H54 (cell line): ENCODE measurements around the gene SERPINE2.

Experiments used
- DNase-seq: peaks from one replicate; pipeline ENCODE4 v3.0.0; 2011; ENCODE audit warnings: low spot score, mixed read lengths; ENCODE audit not compliant: insufficient read length
- FAIRE-seq: peaks from 3 replicates; lab custom pipeline; 2011; peaks lifted over from hg19 to GRCh38; lab: Jason Lieb, UNC
- POLR2A ChIP-seq: IDR thresholded peaks from 2 replicates; pipeline ENCODE4 v1.6.1; 2011; ENCODE audit warnings: low read depth, mild to moderate bottlenecking, low read length

SERPINE2 gene

GRCh38 chr2:224036731-224037361 is 2.2 kb downstream of the SERPINE2 start:
- DNase-seq (peak; percentile 57), FAIRE-seq (no peak)
- no peak for TF ChIP-seq POLR2A

- DNase-seq (no peak), FAIRE-seq (no peak)
- no peak for TF ChIP-seq POLR2A
Measured at GRCh38 chr2:224034017-224034416, 5.1 kb downstream of the SERPINE2 start.

GRCh38 chr2:224033601-224034000 is 5.5 kb downstream of the SERPINE2 start:
- no peak for FAIRE-seq
- DNase-seq: no peak
- no peak for TF ChIP-seq POLR2A

- DNase-seq: no peak
- no peak for FAIRE-seq
- TF ChIP-seq POLR2A: no peak
Measured at GRCh38 chr2:224032283-224032682, 6.8 kb downstream of the SERPINE2 start.

- DNase-seq (no peak), FAIRE-seq (no peak)
- no peak for TF ChIP-seq POLR2A
Measured at GRCh38 chr2:224031358-224031970, 7.6 kb downstream of the SERPINE2 start.

GRCh38 chr2:224030786-224031185 is 8.3 kb downstream of the SERPINE2 start:
- no peak for DNase-seq
- no peak for FAIRE-seq
- TF ChIP-seq POLR2A: no peak

- FAIRE-seq: no peak
- DNase-seq: no peak
- no peak for TF ChIP-seq POLR2A
Measured at GRCh38 chr2:224029876-224030275, 9.2 kb downstream of the SERPINE2 start.

GRCh38 chr2:224027931-224028330 is 11.2 kb downstream of the SERPINE2 start:
- FAIRE-seq: no peak
- DNase-seq: no peak
- no peak for TF ChIP-seq POLR2A

GRCh38 chr2:224027070-224027469 is 12.0 kb downstream of the SERPINE2 start:
- no peak for DNase-seq
- FAIRE-seq: no peak
- no peak for TF ChIP-seq POLR2A

- FAIRE-seq (no peak), DNase-seq (no peak)
- no peak for TF ChIP-seq POLR2A
Measured at GRCh38 chr2:224025874-224026273, 13.2 kb downstream of the SERPINE2 start.

- no peak for FAIRE-seq
- DNase-seq: no peak
- no peak for TF ChIP-seq POLR2A
Measured at GRCh38 chr2:224024270-224024669, 14.8 kb downstream of the SERPINE2 start.

- FAIRE-seq: peak; percentile 57
- no peak for DNase-seq
- no peak for TF ChIP-seq POLR2A
Measured at GRCh38 chr2:224023188-224023587, 15.9 kb downstream of the SERPINE2 start.

- no peak for TF ChIP-seq POLR2A
- FAIRE-seq: no peak
- DNase-seq: no peak
Measured at GRCh38 chr2:224022486-224022885, 16.6 kb downstream of the SERPINE2 start.

- FAIRE-seq (no peak), DNase-seq (no peak)
- no peak for TF ChIP-seq POLR2A
Measured at GRCh38 chr2:224020523-224020922, 18.6 kb downstream of the SERPINE2 start.

- no peak for DNase-seq
- TF ChIP-seq POLR2A: no peak
- FAIRE-seq: no peak
Measured at GRCh38 chr2:224017957-224018356, 21.1 kb downstream of the SERPINE2 start.
